DOHH2 (cell line): ENCODE data around the gene CCDC169.
"Not testable (repeated sequence)": the region's sequence is repeated elsewhere in the genome, so short reads cannot be mapped to it uniquely, and the experiment has no call there.

Experiments
- H3F3A ChIP-seq: fragments of 200-600 bp; sonication (generic), shearing (Covaris generic); 2 replicates; pipeline ENCODE4 v1.6.0; 2016; ENCODE audit warnings: antibody characterized with exemption, mild to moderate bottlenecking; ENCODE audit not compliant: control insufficient read depth, insufficient read depth
- H3K27ac ChIP-seq: fragments of 200-600 bp; sonication (generic); 2 replicates; pipeline ENCODE4 v1.5.1; 2014; ENCODE audit warnings: low read depth, mild to moderate bottlenecking, low read length, moderate library complexity
- H3K27me3 ChIP-seq: fragments of 200-600 bp; sonication (generic); 2 replicates; pipeline ENCODE4 v1.6.1; 2014; ENCODE audit warnings: mild to moderate bottlenecking, low read length, mixed read lengths; ENCODE audit not compliant: control insufficient read depth
- H3K36me3 ChIP-seq: fragments of 200-600 bp; sonication (generic); 2 replicates; pipeline ENCODE4 v1.6.1; 2014; ENCODE audit warnings: mild to moderate bottlenecking, low read length, moderate library complexity, mixed read lengths; ENCODE audit not compliant: control insufficient read depth
- H3K4me1 ChIP-seq: fragments of 200-600 bp; sonication (generic); 2 replicates; pipeline ENCODE4 v1.6.1; 2014; ENCODE audit warnings: mild to moderate bottlenecking, low read length, mixed read lengths; ENCODE audit not compliant: control insufficient read depth
- H3K4me2 ChIP-seq: fragments of 200-600 bp; sonication (generic); 2 replicates; pipeline ENCODE4 v1.6.0; 2014; ENCODE audit warnings: mild to moderate bottlenecking, low read length, moderate library complexity
- H3K4me3 ChIP-seq: fragments of 200-600 bp; sonication (generic); 2 replicates; pipeline ENCODE4 v1.5.1; 2014; ENCODE audit warnings: mild to moderate bottlenecking, low read length, mixed read lengths
- H3K79me2 ChIP-seq: fragments of 200-600 bp; sonication (generic); 2 replicates; pipeline ENCODE4 v1.6.1; 2014; ENCODE audit warnings: mild to moderate bottlenecking, low read length, mixed read lengths; ENCODE audit not compliant: control insufficient read depth
- H3K9me2 ChIP-seq: fragments of 200-600 bp; sonication (generic); replicated peaks from 2 replicates; pipeline ENCODE4 v1.6.1; 2014; ENCODE audit warnings: mild to moderate bottlenecking, low read length, mixed read lengths; ENCODE audit not compliant: control insufficient read depth
- H3K9me3 ChIP-seq: fragments of 200-600 bp; sonication (generic); 2 replicates; pipeline ENCODE4 v1.6.1; 2014; ENCODE audit warnings: antibody characterized with exemption, low read length, mixed read lengths; ENCODE audit not compliant: control insufficient read depth, insufficient read depth
- H4K20me1 ChIP-seq: fragments of 200-600 bp; sonication (generic); 2 replicates; pipeline ENCODE4 v1.6.0; 2014; ENCODE audit warnings: low read depth, mild to moderate bottlenecking, antibody characterized with exemption, low read length, moderate library complexity; ENCODE audit not compliant: control insufficient read depth, insufficient read depth
- EZH2phosphoT487 ChIP-seq: fragments of 200-600 bp; sonication (generic); IDR thresholded peaks from 2 replicates; pipeline ENCODE4 v1.6.1; 2017; ENCODE audit warnings: borderline replicate concordance, mild to moderate bottlenecking, antibody characterized with exemption, low read length, moderate library complexity, mixed read lengths
- TF ChIP-seq, protein P1 (sequence below): fragments of 200-600 bp; sonication (generic); IDR thresholded peaks from one replicate; pipeline ENCODE4 v1.5.1; 2014; ENCODE audit warnings: antibody characterized with exemption, mild to moderate bottlenecking, low read depth, low read length; ENCODE audit not compliant: poor library complexity, severe bottlenecking

Gene CCDC169

GRCh38 chr13:36310417-36311108 is 12.9 kb upstream of the CCDC169 start:
- Histone ChIP-seq H3K27ac (no peak overlapping the region), H3K9me3 (no peaks in the 10 kb centered on the region), H3K27me3 (no peaks in the 10 kb centered on the region), H3K4me2 (no peak overlapping the region), H4K20me1 (no peaks in the 10 kb centered on the region), H3K4me1 (no peaks in the 10 kb centered on the region), H3K36me3 (no peaks in the 10 kb centered on the region), H3K4me3 (no peak overlapping the region), H3F3A (no peaks in the 10 kb centered on the region), H3K79me2 (no peaks in the 10 kb centered on the region), H3K9me2 (no peaks in the 10 kb centered on the region)
- no peak for TF ChIP-seq EZH2phosphoT487
- TF ChIP-seq, protein P1, sequence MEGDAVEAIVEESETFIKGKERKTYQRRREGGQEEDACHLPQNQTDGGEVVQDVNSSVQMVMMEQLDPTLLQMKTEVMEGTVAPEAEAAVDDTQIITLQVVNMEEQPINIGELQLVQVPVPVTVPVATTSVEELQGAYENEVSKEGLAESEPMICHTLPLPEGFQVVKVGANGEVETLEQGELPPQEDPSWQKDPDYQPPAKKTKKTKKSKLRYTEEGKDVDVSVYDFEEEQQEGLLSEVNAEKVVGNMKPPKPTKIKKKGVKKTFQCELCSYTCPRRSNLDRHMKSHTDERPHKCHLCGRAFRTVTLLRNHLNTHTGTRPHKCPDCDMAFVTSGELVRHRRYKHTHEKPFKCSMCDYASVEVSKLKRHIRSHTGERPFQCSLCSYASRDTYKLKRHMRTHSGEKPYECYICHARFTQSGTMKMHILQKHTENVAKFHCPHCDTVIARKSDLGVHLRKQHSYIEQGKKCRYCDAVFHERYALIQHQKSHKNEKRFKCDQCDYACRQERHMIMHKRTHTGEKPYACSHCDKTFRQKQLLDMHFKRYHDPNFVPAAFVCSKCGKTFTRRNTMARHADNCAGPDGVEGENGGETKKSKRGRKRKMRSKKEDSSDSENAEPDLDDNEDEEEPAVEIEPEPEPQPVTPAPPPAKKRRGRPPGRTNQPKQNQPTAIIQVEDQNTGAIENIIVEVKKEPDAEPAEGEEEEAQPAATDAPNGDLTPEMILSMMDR, result no peak

DNA sequence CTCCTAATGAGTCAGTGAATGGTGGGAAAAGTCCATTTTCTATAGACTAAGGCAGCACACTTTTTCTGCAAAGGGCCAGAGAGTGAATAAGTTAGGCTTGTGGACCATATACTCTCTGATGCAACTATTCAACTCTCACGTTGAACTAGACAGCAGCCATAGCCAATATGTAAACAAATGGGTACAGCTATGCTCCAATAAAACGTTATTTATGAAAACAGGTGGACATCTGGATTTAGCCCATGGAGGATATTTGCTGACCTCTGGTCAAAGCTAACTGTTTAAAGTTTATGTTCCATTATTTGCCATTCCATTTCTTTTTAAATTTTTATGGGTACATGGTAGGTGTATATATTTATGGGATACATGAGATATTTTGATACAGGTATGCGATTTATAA is 4.7 kb upstream of the CCDC169 start:
- H4K20me1 ChIP-seq, result no peaks in the 10 kb centered on the region
- no peak for TF ChIP-seq EZH2phosphoT487
- TF ChIP-seq, protein P1, result no peak

GRCh38 chr13:36299469-36299868 is 1.9 kb upstream of the CCDC169 start:
- H3K4me2 ChIP-seq, H4K20me1 ChIP-seq, H3K27ac ChIP-seq, H3K9me3 ChIP-seq, H3K36me3 ChIP-seq, H3K4me3 ChIP-seq, H3K4me1 ChIP-seq, H3K9me2 ChIP-seq, H3F3A ChIP-seq, H3K79me2 ChIP-seq: not testable (repeated sequence)
- H3K27me3 ChIP-seq, result peaks cover 17% of the 10 kb centered on the region

More for the DNA sequence above, 4.7 kb upstream of the CCDC169 start:
- Histone ChIP-seq H3K4me1 (no peaks in the 10 kb centered on the region), H3K4me2 (no peak overlapping the region), H3K27ac (no peak overlapping the region), H3K27me3 (peaks cover 17% of the 10 kb centered on the region), H3K79me2 (no peaks in the 10 kb centered on the region), H3K4me3 (no peak overlapping the region), H3K9me2 (no peaks in the 10 kb centered on the region), H3K36me3 (no peaks in the 10 kb centered on the region), H3F3A (no peaks in the 10 kb centered on the region), H3K9me3 (peaks cover 4% of the 10 kb centered on the region; the same call in 1 of the 2 replicates)

GRCh38 chr13:36298535-36299068 is 988 bp upstream of the CCDC169 start:
- no peak for TF ChIP-seq EZH2phosphoT487
- TF ChIP-seq, protein P1, result no peak
- Histone ChIP-seq H3K27me3 (peaks cover 17% of the 10 kb centered on the region), H3K36me3 (no peaks in the 10 kb centered on the region), H3K4me3 (no peak overlapping the region), H3K9me2 (no peaks in the 10 kb centered on the region), H3K27ac (no peak overlapping the region), H3K4me1 (no peaks in the 10 kb centered on the region), H4K20me1 (no peaks in the 10 kb centered on the region), H3F3A (no peaks in the 10 kb centered on the region), H3K9me3 (peaks cover 4% of the 10 kb centered on the region; the same call in 1 of the 2 replicates), H3K4me2 (no peak overlapping the region), H3K79me2 (no peaks in the 10 kb centered on the region)
